Stromal cell of bone marrow (primary cell): ENCODE measurements around the gene COL16A1.

ENCODE experiments used
- DNase-seq: peaks from one replicate; pipeline ENCODE4 v3.0.0-alpha.2; 2012; ENCODE audit warnings: low read depth

The COL16A1 gene

GRCh38 chr1:31703431-31704270, at the start of gene COL16A1:
Gene COL16A1 (minus strand): TSS chr1:31704017. CDS start chr1:31702193, 1,824 bp downstream.
- no peak for DNase-seq

GRCh38 chr1:31752952-31753475, 49.2 kb upstream of the COL16A1 start:
- no peak for DNase-seq

DNA sequence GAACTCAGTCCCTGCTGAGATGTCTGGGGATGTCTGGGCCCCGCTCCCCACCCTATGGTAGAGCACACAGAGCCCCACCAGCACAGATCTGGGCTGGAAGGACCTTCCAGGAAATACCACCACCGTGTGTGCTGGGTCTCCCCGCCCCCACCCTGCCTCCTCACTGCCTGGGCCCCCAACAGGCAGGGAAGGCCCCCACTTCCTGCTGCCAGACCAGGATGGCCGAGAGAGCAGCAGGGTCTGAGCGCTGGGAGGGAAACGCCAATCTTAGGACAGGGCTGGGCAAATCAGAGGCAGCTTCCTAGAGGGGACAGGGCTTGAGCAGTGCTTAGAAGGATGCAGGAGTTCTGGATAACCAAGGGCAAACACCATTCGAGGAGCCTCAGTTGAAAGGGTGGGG, 48.4 kb upstream of the COL16A1 start:
- no peak for DNase-seq

DNA sequence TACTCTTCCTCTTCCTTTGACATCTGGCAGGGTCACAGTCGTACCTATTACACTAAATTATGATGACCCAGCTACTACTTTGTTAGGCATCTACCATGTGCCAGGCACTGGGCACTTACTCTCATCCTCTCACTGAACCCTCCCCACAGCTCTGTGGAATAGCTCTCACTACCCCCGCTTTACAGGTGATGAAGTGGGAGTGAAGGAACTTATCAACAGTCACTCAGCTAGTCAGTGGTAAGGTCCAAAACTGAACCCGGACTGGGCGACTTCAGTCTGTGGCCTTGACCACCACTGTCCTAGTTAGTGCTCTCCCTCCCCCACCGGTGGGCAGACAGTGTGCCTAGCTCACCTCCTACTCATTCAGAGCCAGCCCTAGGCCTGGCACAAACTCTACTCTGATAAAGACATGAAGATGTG, 48.0 kb upstream of the COL16A1 start:
- no peak for DNase-seq

DNA sequence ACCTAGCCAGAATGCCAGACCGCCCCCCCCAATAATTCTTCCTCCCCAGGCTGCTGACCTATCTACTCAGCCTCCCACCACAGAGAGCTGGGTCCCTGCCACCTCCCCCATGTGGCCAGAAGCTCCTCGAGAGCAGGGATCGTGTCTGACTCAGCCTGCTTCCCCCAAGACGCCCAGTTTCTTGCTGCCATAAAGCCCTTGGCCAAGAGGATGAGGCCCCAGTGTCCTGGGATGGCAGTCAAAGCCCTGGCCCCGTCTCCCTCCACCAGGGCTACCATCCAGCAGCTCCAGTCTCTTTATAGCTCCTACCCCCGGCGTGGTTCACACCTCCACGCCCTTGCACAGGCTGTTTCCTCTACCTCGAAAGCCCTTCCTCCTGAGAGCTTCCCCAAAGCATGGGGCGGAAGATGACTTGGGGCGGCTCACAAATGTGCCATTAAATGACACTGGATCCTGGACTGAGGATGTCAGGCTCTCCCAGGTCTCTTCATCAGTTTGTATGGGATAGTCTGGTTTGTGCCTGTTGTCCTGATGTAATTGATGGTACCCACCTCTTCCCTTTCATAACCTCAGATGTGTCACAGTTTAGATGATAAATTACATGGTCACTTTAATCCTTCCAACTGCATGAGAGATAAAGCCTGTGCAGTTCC, 47.2 kb upstream of the COL16A1 start:
- peak; percentile 25 for DNase-seq

GRCh38 chr1:31749785-31750735, 46.2 kb upstream of the COL16A1 start:
- no peak for DNase-seq

GRCh38 chr1:31748365-31748764, 44.5 kb upstream of the COL16A1 start:
- no peak for DNase-seq

DNA sequence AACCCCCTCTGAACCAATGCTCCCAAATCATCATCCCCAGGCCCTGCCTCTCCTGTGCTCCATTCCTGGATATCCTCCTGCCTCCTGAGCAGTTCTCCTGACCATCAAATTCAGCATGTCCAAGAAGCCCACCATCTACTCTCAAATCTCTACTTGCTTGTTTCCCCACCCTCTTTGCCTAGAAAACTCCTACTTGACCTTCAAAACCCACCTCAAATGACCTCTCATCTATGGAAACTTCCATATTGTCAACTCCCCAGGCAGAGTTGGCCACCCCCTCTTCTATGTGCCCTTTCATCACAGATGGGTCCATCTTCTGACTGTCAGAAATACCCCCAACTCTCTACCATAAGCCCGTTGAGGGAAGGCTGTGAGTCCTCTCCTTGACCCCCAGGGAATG, 43.5 kb upstream of the COL16A1 start:
- no peak for DNase-seq

DNA sequence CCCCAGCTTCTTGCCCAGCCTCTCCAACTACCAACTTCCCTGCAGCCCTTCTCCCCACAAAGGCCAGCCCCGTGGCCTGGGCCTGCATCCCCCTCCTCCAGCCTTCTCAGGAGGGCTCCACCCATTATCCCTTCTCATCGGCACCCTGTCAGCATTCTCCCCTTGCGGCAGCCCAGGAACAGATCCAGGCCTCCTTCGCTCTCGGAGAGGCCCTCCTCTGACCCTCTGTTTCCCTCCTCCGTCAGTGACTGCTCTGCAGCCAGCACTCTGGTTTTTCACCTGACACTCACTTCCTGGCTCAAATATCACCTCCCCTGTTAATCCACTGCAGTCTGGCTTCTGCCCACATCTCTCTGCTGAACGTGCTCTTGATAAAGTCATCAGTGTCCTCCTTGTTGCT, 42.9 kb upstream of the COL16A1 start:
- no peak for DNase-seq

- DNase-seq, result no peak
Observed at GRCh38 chr1:31745946-31746670, 42.3 kb upstream of the COL16A1 start.

DNA sequence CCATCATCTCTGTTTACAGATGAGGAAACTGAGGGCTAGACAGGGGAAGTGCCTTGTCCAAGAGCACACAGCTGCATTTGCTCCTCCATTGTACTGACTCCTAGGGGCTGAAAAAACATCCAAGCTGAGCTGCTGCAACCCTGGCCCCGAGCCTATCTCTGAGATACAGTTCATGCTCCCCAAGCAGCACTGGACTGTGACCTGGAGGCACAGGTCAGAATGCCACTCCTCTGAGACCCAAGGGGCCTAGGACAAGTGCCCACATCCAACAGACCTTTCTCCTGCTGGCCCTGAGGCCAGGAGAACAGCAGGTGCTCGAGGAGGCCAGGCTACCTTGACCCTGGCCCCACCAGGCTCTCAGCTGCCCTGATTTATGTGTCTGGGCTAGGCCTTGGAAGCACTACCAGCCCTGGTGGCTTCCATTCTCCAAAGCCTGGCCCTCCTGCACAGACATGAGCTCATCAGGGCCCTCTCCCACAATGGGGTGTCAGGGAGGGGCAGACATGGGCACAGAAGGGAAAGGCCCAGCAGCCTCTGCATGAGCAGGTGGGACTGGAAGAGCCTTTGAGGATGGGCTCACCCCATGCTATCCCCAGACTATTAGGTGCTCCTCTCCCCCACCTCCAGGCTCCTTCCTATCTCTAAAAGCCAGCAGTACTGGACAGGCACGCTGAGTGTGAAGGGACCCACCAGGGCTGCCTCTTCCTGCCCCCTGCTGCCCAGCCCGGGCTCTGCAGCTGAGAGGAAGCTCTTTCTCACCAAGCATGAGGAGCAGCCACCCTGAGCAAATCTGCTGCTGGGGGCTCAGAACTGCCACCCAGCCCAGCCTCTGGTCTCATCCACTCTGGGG, 41.5 kb upstream of the COL16A1 start:
- DNase-seq, result peak; percentile 28

DNA sequence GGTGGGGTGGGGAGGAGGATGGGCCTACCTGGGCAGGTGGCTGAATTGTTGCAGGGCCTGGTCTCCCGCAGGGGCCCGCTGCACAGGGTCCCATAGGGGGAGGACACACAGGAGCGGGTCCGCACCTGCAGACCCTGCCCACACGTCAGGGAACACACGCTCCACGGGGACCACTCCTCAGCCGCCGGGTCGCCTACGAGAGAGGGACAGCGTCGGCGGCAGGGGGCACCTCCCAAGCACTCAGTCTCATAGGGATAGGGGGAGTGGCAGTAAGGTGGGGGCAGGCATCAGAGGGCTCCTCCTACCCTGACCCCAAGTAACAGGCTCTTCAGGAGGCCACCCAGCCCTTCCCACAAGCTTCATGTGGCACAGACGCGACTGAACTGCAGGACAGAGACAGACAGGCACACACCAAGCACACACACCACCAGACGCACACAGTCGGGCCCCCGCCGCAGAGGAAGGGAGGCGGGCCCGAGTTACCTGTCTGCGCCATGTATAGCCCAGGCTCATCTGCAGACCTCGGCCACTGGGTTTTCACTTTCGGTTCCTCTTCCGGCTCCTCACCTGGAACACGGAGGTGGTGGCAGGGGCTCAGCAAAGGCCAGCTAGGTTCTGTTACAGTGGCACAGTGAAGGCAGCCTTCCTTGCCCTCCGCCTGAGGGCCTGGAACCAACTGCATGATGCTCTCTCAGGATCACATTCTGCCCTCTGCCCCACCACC, 40.5 kb upstream of the COL16A1 start:
- no peak for DNase-seq

DNA sequence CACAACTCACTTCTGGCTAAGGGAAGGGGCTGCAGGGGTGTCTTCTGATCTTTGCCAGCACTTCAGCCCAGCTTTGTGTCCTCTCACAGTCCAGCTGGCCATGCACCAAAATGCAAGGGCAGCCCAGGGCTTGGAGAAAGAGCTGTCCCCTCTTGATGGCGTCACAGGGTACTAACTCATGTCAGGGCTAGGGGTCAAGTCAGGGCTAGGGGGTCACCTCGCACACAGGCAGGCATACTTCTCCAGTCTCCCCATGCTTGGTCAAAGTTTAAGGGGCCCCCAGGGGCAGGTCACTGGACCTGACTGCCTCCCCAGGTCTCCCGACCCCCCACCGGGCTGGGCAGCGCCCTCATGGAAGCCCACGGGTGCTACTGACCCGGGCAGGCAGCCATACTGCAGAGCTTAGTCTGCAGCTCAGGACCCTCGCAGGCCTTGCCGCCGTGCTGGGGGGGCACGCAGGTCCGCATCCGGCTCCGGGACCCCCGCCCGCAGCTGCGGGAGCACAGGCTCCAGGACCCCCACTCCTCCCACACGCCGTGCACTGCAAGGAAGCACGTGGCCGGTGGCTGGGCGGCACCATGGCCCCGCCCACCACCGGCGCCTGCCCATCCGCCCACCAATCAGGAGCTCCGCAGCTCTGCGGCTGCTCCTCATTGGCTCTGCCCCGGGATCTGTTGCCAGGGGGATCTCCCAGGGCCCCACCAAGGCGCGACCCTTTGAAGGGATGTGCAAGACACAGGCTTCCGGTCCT, 38.8 kb upstream of the COL16A1 start:
- no peak for DNase-seq

DNA sequence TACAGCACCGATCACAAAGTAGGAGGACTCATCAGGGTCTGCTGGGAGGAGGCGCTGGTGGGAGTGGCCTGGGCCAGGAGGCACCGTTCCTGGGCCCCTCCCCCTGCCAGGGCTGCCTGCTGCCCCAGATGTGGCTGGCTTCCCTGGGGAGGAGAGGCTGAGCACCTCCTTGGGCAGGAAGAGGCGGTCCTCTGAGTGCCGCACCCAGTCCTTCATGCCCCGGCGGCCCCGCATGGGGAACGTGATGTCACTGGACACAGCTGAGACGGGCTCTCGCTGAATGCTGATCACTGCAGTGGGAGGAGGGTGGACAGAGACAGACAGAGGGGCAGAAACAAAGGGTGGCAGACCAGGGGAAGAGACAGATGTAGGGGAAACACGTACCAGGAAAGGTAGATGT, 35.5 kb upstream of the COL16A1 start:
- no peak for DNase-seq

DNA sequence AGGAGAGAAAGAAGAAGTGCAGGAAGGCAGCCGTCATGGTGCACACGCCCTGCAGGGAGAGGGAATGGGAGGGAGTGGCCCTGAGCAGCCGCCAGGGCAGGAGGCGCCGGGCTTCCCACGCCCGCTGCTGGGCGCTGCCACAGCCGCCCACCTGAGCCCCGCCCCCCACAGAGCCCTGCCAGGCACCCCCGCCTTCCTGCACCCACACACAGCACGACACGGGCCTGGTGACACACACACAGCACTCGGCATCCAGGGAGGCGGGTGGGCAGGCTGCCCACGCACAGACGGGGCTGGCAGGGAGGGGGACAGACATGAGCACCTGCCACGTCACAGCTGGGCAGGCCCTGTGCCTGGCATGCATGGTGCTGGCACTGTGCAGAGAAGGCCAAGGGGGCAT, 32.9 kb upstream of the COL16A1 start:
- no peak for DNase-seq

DNA sequence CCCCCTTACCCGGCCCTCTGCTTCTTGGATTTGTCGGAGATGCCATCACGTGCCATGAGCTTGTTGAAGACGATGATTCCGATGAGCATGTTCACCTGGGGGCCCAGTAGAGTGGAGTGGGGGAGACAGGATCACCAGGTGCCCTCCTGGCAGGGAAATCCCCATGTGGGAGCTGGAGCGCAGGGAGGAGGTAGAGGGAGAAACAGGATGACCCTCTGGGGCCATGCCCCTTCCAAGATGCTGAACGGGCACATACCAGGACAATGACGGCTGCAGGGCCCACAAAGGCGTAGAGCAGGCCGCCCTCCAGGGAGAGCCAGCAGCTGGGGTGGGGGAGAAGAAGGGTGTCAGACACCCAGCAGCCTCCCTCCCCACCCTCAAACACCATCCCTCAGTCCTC, 31.8 kb upstream of the COL16A1 start:
- DNase-seq, result no peak

DNA sequence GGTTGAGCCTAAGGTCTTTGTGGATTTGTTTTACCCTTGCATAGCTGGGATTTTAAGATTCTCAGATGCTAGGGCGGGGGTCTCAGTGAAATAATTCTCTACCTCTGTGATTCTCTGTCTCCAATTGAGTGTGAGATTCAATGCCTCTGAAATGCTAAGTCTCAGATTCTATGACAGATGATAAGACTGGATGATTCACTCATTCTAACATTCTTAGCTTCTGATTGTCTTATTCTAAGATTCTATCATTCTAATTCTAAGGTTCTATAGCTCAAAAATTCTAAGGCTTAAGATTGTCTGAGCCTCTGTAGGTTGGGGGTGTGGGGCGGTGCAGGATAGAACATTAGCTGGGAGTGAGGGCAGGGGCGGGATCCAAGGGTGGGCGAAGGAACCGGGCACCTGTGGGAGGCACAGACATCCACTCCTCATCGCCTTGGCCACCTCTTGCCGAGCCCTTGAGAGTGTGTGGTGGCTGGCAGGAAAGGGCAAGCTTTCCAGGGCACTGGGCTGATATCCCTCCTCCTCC, 30.8 kb upstream of the COL16A1 start:
- no peak for DNase-seq

- no peak for DNase-seq
Observed at GRCh38 chr1:31733389-31734219, 29.8 kb upstream of the COL16A1 start.
